SJCRH30 (cell line): ENCODE data around the gene ADGRD1. TPM values are rescaled to one million over a fixed set of nuclear protein-coding genes. Genes with fewer than 3 reads are reported as not detected.

Source experiments
- DNase-seq, 2 experiments: peaks; one replicate each; pipeline ENCODE4 v3.0.0-alpha.2; 2015 to 2020
- H3K27ac ChIP-seq: fragments of 250-450 bp; sonication (Bioruptor Pico); 2 replicates; pipeline ENCODE4 v1.5.1; 2020; ENCODE audit warnings: mild to moderate bottlenecking, moderate library complexity
- H3K27me3 ChIP-seq: fragments of 250-450 bp; sonication (Bioruptor Pico); 2 replicates; pipeline ENCODE4 v1.5.1; 2020; ENCODE audit warnings: mild to moderate bottlenecking, moderate library complexity
- H3K36me3 ChIP-seq: fragments of 250-450 bp; sonication (Bioruptor Pico); 2 replicates; pipeline ENCODE4 v1.5.1; 2020; ENCODE audit warnings: mild to moderate bottlenecking, moderate library complexity
- H3K4me1 ChIP-seq: fragments of 250-450 bp; sonication (Bioruptor Pico); 2 replicates; pipeline ENCODE4 v1.5.1; 2020; ENCODE audit warnings: mild to moderate bottlenecking, moderate library complexity
- H3K4me3 ChIP-seq: fragments of 250-450 bp; sonication (Bioruptor Pico); 2 replicates; pipeline ENCODE4 v1.5.1; 2020; ENCODE audit warnings: mild to moderate bottlenecking, moderate library complexity
- H3K9me3 ChIP-seq: fragments of 250-450 bp; sonication (Bioruptor Pico); replicated peaks from 2 replicates; pipeline ENCODE4 v1.5.1; 2020; ENCODE audit warnings: mild to moderate bottlenecking, moderate library complexity
- total RNA-seq: library from RNA; depleted of rRNA; stranded (reverse); fragments of >200 nt; shearing (Covaris generic); gene quantifications from 2 replicates; pipeline ENCODE4 v1.2.3, GENCODE V29; 2014

The ADGRD1 gene
- total RNA-seq, 1 experiment from 2014 or later = 0.36 TPM

- Histone ChIP-seq H3K27ac (no peak overlapping the region), H3K27me3 (0 out of 2 replicates have a peak, but pooled peaks cover 5% of the 10 kb centered on the region), H3K4me1 (no peaks in the 10 kb centered on the region), H3K4me3 (no peak overlapping the region), H3K36me3 (no peaks in the 10 kb centered on the region), H3K9me3 (no peaks in the 10 kb centered on the region)
- DNase-seq = no peak
Measured at GRCh38 chr12:131055093-131055465, 101.4 kb downstream of the ADGRD1 start.

GRCh38 chr12:131055596-131056233 lies 102.0 kb downstream of the ADGRD1 start:
- H3K4me1 ChIP-seq = no peaks in the 10 kb centered on the region

DNA sequence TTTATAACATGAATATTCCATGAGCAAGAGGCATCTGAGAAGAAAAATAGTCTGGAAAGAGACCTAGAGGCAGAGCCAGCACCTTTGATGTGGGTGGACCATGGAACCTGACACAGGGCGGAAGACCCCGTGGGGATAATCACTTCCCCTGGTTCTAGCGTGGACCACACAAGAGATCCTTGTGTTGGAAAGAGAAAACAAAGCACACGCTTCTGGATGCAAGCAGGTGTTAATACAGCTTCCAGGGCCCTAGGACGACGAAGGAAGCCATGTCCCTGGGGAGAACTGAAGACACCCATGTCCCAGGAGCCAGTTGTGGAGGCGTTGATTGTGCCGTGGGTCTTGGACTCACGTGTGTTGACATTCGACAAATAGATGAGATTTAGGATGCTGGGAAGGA lies 102.9 kb downstream of the ADGRD1 start:
- Histone ChIP-seq H3K36me3 (no peaks in the 10 kb centered on the region), H3K9me3 (no peaks in the 10 kb centered on the region), H3K4me3 (no peak overlapping the region), H3K27me3 (0 out of 2 replicates have a peak, but pooled peaks cover 5% of the 10 kb centered on the region), H3K27ac (no peak overlapping the region), H3K4me1 (no peaks in the 10 kb centered on the region)
- DNase-seq = no peak

More at GRCh38 chr12:131055596-131056233, 102.0 kb downstream of the ADGRD1 start:
- DNase-seq = no peak
- 0 out of 2 replicates have a peak, but pooled peaks cover 5% of the 10 kb centered on the region for H3K27me3 ChIP-seq
- no peaks in the 10 kb centered on the region for H3K9me3 ChIP-seq
- H3K36me3 ChIP-seq = no peaks in the 10 kb centered on the region
- H3K27ac ChIP-seq = no peak overlapping the region
- H3K4me3 ChIP-seq = no peak overlapping the region

DNA sequence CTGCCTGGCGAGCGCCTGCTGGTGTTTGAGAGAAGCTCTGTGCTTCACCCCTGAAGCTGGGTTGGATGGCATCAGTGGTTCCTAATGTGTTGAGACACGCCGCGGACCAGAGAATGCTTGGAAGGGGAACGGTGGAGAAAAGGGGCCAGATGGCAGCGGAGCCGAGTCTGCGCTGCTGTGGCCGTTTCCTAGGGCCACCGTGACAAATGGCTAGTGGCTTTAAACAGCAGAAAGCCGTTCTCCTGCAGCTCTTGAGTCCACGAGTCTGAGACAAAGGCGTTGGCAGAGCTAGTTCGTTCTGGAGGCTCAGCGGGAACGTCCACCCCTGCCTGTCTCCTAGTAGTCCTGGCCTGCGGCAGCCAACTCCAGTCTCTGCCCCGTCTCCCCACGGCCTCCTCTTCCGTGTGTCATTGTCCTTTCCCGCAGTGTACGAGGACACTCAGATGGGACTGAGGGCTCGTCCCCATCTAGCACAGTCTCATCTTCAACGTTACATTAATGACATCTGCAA lies 103.6 kb downstream of the ADGRD1 start:
- DNase-seq = no peak
- Histone ChIP-seq H3K4me3 (no peak overlapping the region), H3K4me1 (no peaks in the 10 kb centered on the region), H3K27me3 (0 out of 2 replicates have a peak, but pooled peaks cover 5% of the 10 kb centered on the region), H3K27ac (no peak overlapping the region), H3K9me3 (no peaks in the 10 kb centered on the region), H3K36me3 (no peaks in the 10 kb centered on the region)

GRCh38 chr12:131057722-131058515 lies 104.2 kb downstream of the ADGRD1 start:
- Histone ChIP-seq H3K27me3 (0 out of 2 replicates have a peak, but pooled peaks cover 5% of the 10 kb centered on the region), H3K36me3 (no peaks in the 10 kb centered on the region), H3K27ac (no peak overlapping the region), H3K9me3 (no peaks in the 10 kb centered on the region), H3K4me3 (no peak overlapping the region), H3K4me1 (no peaks in the 10 kb centered on the region)
- DNase-seq = no peak

GRCh38 chr12:131058700-131059099 lies 105.0 kb downstream of the ADGRD1 start:
- no peak overlapping the region for H3K4me3 ChIP-seq
- no peaks in the 10 kb centered on the region for H3K4me1 ChIP-seq
- H3K36me3 ChIP-seq = no peaks in the 10 kb centered on the region
- no peak for DNase-seq
- H3K9me3 ChIP-seq = no peaks in the 10 kb centered on the region
- H3K27ac ChIP-seq = no peak overlapping the region
- H3K27me3 ChIP-seq = 0 out of 2 replicates have a peak, but pooled peaks cover 5% of the 10 kb centered on the region

- H3K27ac ChIP-seq = no peak overlapping the region
- H3K4me1 ChIP-seq = no peaks in the 10 kb centered on the region
- H3K9me3 ChIP-seq = no peaks in the 10 kb centered on the region
- H3K4me3 ChIP-seq = no peak overlapping the region
- H3K27me3 ChIP-seq = peaks cover 7% of the 10 kb centered on the region; the same call in 1 of the 2 replicates
- no peaks in the 10 kb centered on the region for H3K36me3 ChIP-seq
- no peak for DNase-seq
Measured at GRCh38 chr12:131060011-131060703, 106.5 kb downstream of the ADGRD1 start.

- Histone ChIP-seq H3K27me3 (peaks cover 4% of the 10 kb centered on the region; the same call in 1 of the 2 replicates), H3K36me3 (no peaks in the 10 kb centered on the region), H3K4me3 (no peak overlapping the region), H3K9me3 (no peaks in the 10 kb centered on the region), H3K27ac (no peak overlapping the region), H3K4me1 (no peaks in the 10 kb centered on the region)
- peak; percentile 43 to 52 for DNase-seq
Measured at GRCh38 chr12:131061041-131061806, 107.5 kb downstream of the ADGRD1 start.

GRCh38 chr12:131063413-131063812 lies 109.7 kb downstream of the ADGRD1 start:
- H3K27me3 ChIP-seq = peaks cover 12% of the 10 kb centered on the region; the same call in 1 of the 2 replicates

DNA sequence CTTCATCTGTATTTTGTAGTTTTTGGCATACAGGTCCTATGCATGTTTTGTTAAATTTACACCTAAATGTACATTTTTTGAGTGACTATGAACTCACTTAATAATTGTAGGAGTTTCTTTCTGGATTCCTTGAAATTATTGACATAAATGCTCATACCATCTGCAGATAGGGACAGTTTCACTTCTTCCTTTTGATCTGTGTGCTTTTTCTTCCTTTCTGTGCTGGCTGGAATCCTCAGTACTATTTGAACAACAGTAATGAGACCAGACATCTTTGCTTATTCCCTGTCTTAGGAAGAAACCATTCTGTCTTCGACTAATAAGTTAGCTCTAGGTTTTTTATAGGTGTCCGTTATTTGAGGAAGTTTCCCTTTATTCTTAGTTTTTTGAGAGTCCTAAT lies 110.3 kb downstream of the ADGRD1 start:
- H3K9me3 ChIP-seq = no peaks in the 10 kb centered on the region
- DNase-seq = no peak
- no peaks in the 10 kb centered on the region for H3K4me1 ChIP-seq
- H3K4me3 ChIP-seq = no peak overlapping the region
- peaks cover 12% of the 10 kb centered on the region; the same call in 1 of the 2 replicates for H3K27me3 ChIP-seq
- no peaks in the 10 kb centered on the region for H3K36me3 ChIP-seq
- H3K27ac ChIP-seq = no peak overlapping the region

More at GRCh38 chr12:131063413-131063812, 109.7 kb downstream of the ADGRD1 start:
- Histone ChIP-seq H3K27ac (no peak overlapping the region), H3K36me3 (no peaks in the 10 kb centered on the region), H3K4me1 (no peaks in the 10 kb centered on the region), H3K4me3 (no peak overlapping the region), H3K9me3 (no peaks in the 10 kb centered on the region)
- DNase-seq = no peak

- DNase-seq = no peak
- Histone ChIP-seq H3K27me3 (peaks cover 12% of the 10 kb centered on the region; the same call in 1 of the 2 replicates), H3K9me3 (no peaks in the 10 kb centered on the region), H3K36me3 (no peaks in the 10 kb centered on the region), H3K27ac (no peak overlapping the region), H3K4me3 (no peak overlapping the region), H3K4me1 (no peaks in the 10 kb centered on the region)
Measured at GRCh38 chr12:131065279-131065678, 111.6 kb downstream of the ADGRD1 start.

DNA sequence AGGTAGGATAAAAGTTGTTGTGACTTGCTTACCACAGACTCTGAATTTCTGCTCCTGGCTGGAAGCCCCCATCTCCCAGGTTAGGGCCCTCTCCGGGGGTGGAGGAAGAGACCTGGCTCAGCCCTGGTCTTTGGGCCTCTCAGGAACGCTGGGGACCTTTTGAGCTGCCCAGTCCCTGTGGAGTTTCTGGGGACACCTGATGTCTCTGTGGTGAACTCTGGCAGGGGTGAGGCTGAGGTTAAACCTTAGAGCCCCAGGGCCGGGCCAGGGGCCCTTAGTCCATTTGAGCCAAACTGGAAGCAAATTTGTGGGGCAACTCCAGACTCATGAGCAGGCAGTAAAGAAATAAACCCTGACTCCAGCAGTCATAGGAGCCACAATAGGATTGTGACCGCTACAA lies 112.1 kb downstream of the ADGRD1 start:
- Histone ChIP-seq H3K27me3 (peaks cover 12% of the 10 kb centered on the region; the same call in 1 of the 2 replicates), H3K4me1 (no peaks in the 10 kb centered on the region), H3K36me3 (no peaks in the 10 kb centered on the region), H3K9me3 (no peaks in the 10 kb centered on the region), H3K4me3 (no peak overlapping the region), H3K27ac (no peak overlapping the region)
- DNase-seq = no peak

GRCh38 chr12:131066207-131066885 lies 112.6 kb downstream of the ADGRD1 start:
- Histone ChIP-seq H3K27me3 (peaks cover 12% of the 10 kb centered on the region; the same call in 1 of the 2 replicates), H3K9me3 (no peaks in the 10 kb centered on the region), H3K4me3 (no peak overlapping the region), H3K4me1 (no peaks in the 10 kb centered on the region), H3K36me3 (no peaks in the 10 kb centered on the region), H3K27ac (no peak overlapping the region)
- no peak for DNase-seq
